GM12878 (cell line): ENCODE data around the gene AQP5. TPM values are rescaled to one million over a fixed set of nuclear protein-coding genes. Genes with fewer than 3 reads are reported as not detected.

Source experiments
- ATAC-seq: fragments of 200-7000 bp; cut with Tn5 transposase; 3 replicates; pipeline ENCODE4 v1.9.1; 2020; ENCODE audit warnings: mild to moderate bottlenecking, moderate library complexity
- BruUV-seq: library from RNA; stranded (reverse); fragments of 400-500 nt; replicated peaks from 2 replicates; lab custom pipeline; 2021; lab: Mats Ljungman, UMichigan
- CTCF ChIA-PET: fragments of 300-600 bp; sonication (Branson Sonifier 250); formaldehyde crosslinking; extraction: SDS; loops from one replicate; lab custom pipeline; 2021; ENCODE audit warnings: inconsistent platforms; lab: Yijun Ruan, JAX
- POLR2A ChIA-PET: fragments of 350-600 bp; formaldehyde crosslinking; extraction: SDS; loops from one replicate; lab custom pipeline; 2021; ENCODE audit warnings: inconsistent platforms; lab: Charles Lee
- RAD21 ChIA-PET: fragments of 300-600 bp; sonication (Branson Sonifier 250); formaldehyde crosslinking; loops from one replicate; lab custom pipeline; 2023; ENCODE audit warnings: antibody characterized with exemption; ENCODE audit not compliant: unreplicated experiment; lab: Charles Lee
- SMC1A ChIA-PET: fragments of 300-600 bp; sonication (Branson Sonifier 250); formaldehyde crosslinking; loops from one replicate; lab custom pipeline; 2023; ENCODE audit not compliant: unreplicated experiment, uncharacterized antibody; lab: Charles Lee
- DNase-seq: peaks from one replicate; pipeline ENCODE4 v3.0.0-alpha.2; 2011; ENCODE audit warnings: low read depth, low spot score
- FAIRE-seq: peaks from 3 replicates; lab custom pipeline; 2011; peaks lifted over from hg19 to GRCh38; lab: Jason Lieb, UNC
- H2AFZ ChIP-seq: 2 replicates; pipeline ENCODE4 v1.6.0; 2011; ENCODE audit warnings: low read depth, low read length, control low read depth; ENCODE audit not compliant: control insufficient read depth
- H3K27ac ChIP-seq: 2 replicates; pipeline ENCODE4 v1.5.1; 2011; ENCODE audit warnings: control low read depth; ENCODE audit not compliant: control insufficient read depth, insufficient read depth
- H3K27me3 ChIP-seq, 2 experiments: replicated peaks in 1 of 2; 2 replicates each; pipeline versions ENCODE4 v1.6.0 to v1.6.1; 2011; ENCODE audit warnings: low read length in 1 of 2; ENCODE audit not compliant: control insufficient read depth in 2 of 2, insufficient read depth in 2 of 2
- H3K36me3 ChIP-seq, 2 experiments: 2 replicates each; pipeline ENCODE4 v1.5.1; 2011; ENCODE audit warnings: low read length in 1 of 2; ENCODE audit not compliant: control insufficient read depth in 2 of 2, insufficient read depth in 2 of 2
- H3K4me1 ChIP-seq: 2 replicates; pipeline ENCODE4 v1.6.1; 2011; ENCODE audit warnings: mild to moderate bottlenecking, low read length, moderate library complexity, mixed read lengths; ENCODE audit not compliant: control insufficient read depth, insufficient read depth
- H3K4me2 ChIP-seq: 2 replicates; pipeline ENCODE4 v1.6.0; 2011; ENCODE audit warnings: control low read depth; ENCODE audit not compliant: control insufficient read depth, insufficient read depth
- H3K4me3 ChIP-seq: fragments of 200-600 bp; sonication (generic); 2 replicates; pipeline ENCODE4 v1.5.1; 2016
- H3K79me2 ChIP-seq: 2 replicates; pipeline ENCODE4 v1.6.0; 2011; ENCODE audit warnings: low read length; ENCODE audit not compliant: control insufficient read depth, insufficient read depth
- H3K9ac ChIP-seq: 2 replicates; pipeline ENCODE4 v1.8.0; 2011; ENCODE audit warnings: low read length, control low read depth, mixed read lengths; ENCODE audit not compliant: control insufficient read depth, insufficient read depth
- H3K9me3 ChIP-seq: replicated peaks from 3 replicates; pipeline ENCODE4 v1.5.1; 2011; ENCODE audit warnings: mild to moderate bottlenecking, low read length; ENCODE audit not compliant: control insufficient read depth, insufficient read depth
- H4K20me1 ChIP-seq: 2 replicates; pipeline ENCODE4 v1.6.0; 2011; ENCODE audit not compliant: control insufficient read depth, insufficient read depth
- ATF3 ChIP-seq: IDR thresholded peaks from 2 replicates; pipeline ENCODE4 v1.6.1; 2011; ENCODE audit warnings: low read depth, mild to moderate bottlenecking, low read length, moderate library complexity, borderline replicate concordance; ENCODE audit errors: extremely low read depth
- CEBPB ChIP-seq, 2 experiments: fragments of 150-350 bp in 1 of 2; IDR thresholded peaks; 2 replicates each; pipeline ENCODE4 v1.6.1; 2012 to 2014; ENCODE audit warnings: low read depth in 2 of 2, low read length in 2 of 2, borderline replicate concordance in 1 of 2, inconsistent platforms in 1 of 2
- CHD4 ChIP-seq: fragments of 200-600 bp; sonication (generic); IDR thresholded peaks from 2 replicates; pipeline ENCODE4 v1.6.1; 2016; ENCODE audit warnings: mild to moderate bottlenecking
- REST ChIP-seq: IDR thresholded peaks from 2 replicates; pipeline ENCODE4 v1.6.1; 2012; ENCODE audit warnings: mild to moderate bottlenecking, low read depth, low read length
- SMC3 ChIP-seq: IDR thresholded peaks from 2 replicates; pipeline ENCODE4 v1.6.1; 2011; ENCODE audit warnings: low read length, improper control_type of control experiment, borderline replicate concordance
- USF1 ChIP-seq: IDR thresholded peaks from 2 replicates; pipeline ENCODE4 v1.6.1; 2011; ENCODE audit warnings: borderline replicate concordance, low read depth, mild to moderate bottlenecking, moderate library complexity, mixed read lengths, low read length; ENCODE audit not compliant: insufficient read depth; ENCODE audit errors: extremely low read length
- WGBS: methylation state at CpG from one replicate; pipeline ENCODE4 v1.1.6; 2016; ENCODE audit warnings: low lambda C conversion rate; ENCODE audit not compliant: insufficient replicate concordance, insufficient coverage; ENCODE audit errors: missing lambda C conversion rate; 5-methylcytosine and 5-hydroxymethylcytosine counted together
- in situ Hi-C: fragments of 300-500 bp; cut with MboI; formaldehyde crosslinking; loops from 9 replicates; pipeline ENCODE4 v1.14.3; 2018; ENCODE audit warnings: mixed read lengths
- intact Hi-C: fragments of 100-400 bp; cut with micrococcal nuclease; formaldehyde crosslinking; loops from one replicate; pipeline ENCODE4 v1.14.2; 2022; ENCODE audit not compliant: unreplicated experiment
- polyA plus RNA-seq, 11 experiments: library from polyadenylated mRNA; depleted of rRNA in 4 of 11; unstranded in 6 of 11; stranded (reverse) in 5 of 11; fragments of >200 nt; fragmentation: Nextera tagmentation in 4 of 11; fragmentation: Illumina TruSeq in 1 of 11; extraction: Ambion mirVana in 4 of 11; extraction: Trizol in 1 of 11; gene quantifications; 1 replicate in 1 of 11; 2 replicates in 10 of 11; pipeline versions ENCODE4 v1.2.1 to v1.2.3, GENCODE V29; 2011 to 2016; ENCODE audit warnings: inconsistent platforms in 2 of 11, missing spikeins in 2 of 11, low read depth in 1 of 11
- total RNA-seq, 4 experiments: library from RNA; depleted of rRNA in 3 of 4; stranded (reverse); fragments of >200 nt in 3 of 4; fragmentation: Illumina TruSeq in 1 of 4; extraction: Trizol in 1 of 4; gene quantifications; 2 replicates each; pipeline versions ENCODE4 v1.2.1 to v1.2.3, GENCODE V29; 2013 to 2021

The AQP5 gene
- total and polyA plus RNA-seq, 10 of the 15 experiments (the other 5 are each of a cell fraction or from before 2014, with no cell fraction given): not detected

- FAIRE-seq (no peak), DNase-seq (no peak), ATAC-seq (no peak)
- no peaks in the 10 kb centered on the region for H3K9me3 ChIP-seq
- in situ Hi-C loops (no loop called here), intact Hi-C loops (loop anchor here (5.0 kb wide), 1 partner anchor 208 kb away; no protein-coding TSS in a partner anchor)
- BruUV-seq: no TSS peak
- no peaks in the 10 kb centered on the region for H3K36me3 ChIP-seq
- CTCF ChIA-PET: interaction anchor here (0.8 to 5.9 kb wide), 8 partner anchors 12 to 106 kb away, joined by 3 to 121 read pairs (median 14); no protein-coding TSS in a partner anchor
- no peaks in the 10 kb centered on the region for H4K20me1 ChIP-seq
- H3K9ac ChIP-seq: no peak overlapping the region
- TF ChIP-seq CHD4 (no peak), SMC3 (no peak), ATF3 (no peak), USF1 (no peak), REST (no peak), CEBPB (IDR thresholded peaks at IDR 0.05; ENCODE audit: borderline replicate concordance in 1 of 2, low read depth in 2 of 2, low read length in 2 of 2) (no peak)
- SMC1A ChIA-PET: no interaction called here
- RAD21 ChIA-PET: interaction anchor here (2.7 to 5.1 kb wide), 3 partner anchors 13 to 99 kb away, joined by 21 to 74 read pairs (median 31); no protein-coding TSS in a partner anchor
- no peak overlapping the region for H3K4me2 ChIP-seq
- H3K4me1 ChIP-seq: peaks cover 8% of the 10 kb centered on the region
- WGBS: 22% methylated on average over 5 of the region's 5 CpGs
- no peak overlapping the region for H3K4me3 ChIP-seq
- H3K27ac ChIP-seq: no peak overlapping the region
- H2AFZ ChIP-seq: no peak overlapping the region
- POLR2A ChIA-PET: no interaction called here
- peaks cover 4 to 5% of the 10 kb centered on the region in 2 experiments; a peak in 3 of 4 replicates for H3K27me3 ChIP-seq
- H3K79me2 ChIP-seq: no peaks in the 10 kb centered on the region
Observed at GRCh38 chr12:49969027-49969426, 7.4 kb downstream of the AQP5 start.
